ENCODE measurements around the gene ARHGEF28. TPM values are rescaled to one million over a fixed set of nuclear protein-coding genes. Genes with fewer than 3 reads are reported as not detected.

The ARHGEF28 gene
- total RNA-seq, 1 donor from 2014 or later: 2.1 TPM

GRCh38 chr5:73814233-73814846 lies 188.3 kb downstream of the ARHGEF28 start:
- H3K4me3 ChIP-seq: no peak overlapping the region
- no peak overlapping the region for H3K27ac ChIP-seq (replicated peaks)
- no peaks in the 10 kb centered on the region for H3K4me1 ChIP-seq
- TF ChIP-seq, protein P1, sequence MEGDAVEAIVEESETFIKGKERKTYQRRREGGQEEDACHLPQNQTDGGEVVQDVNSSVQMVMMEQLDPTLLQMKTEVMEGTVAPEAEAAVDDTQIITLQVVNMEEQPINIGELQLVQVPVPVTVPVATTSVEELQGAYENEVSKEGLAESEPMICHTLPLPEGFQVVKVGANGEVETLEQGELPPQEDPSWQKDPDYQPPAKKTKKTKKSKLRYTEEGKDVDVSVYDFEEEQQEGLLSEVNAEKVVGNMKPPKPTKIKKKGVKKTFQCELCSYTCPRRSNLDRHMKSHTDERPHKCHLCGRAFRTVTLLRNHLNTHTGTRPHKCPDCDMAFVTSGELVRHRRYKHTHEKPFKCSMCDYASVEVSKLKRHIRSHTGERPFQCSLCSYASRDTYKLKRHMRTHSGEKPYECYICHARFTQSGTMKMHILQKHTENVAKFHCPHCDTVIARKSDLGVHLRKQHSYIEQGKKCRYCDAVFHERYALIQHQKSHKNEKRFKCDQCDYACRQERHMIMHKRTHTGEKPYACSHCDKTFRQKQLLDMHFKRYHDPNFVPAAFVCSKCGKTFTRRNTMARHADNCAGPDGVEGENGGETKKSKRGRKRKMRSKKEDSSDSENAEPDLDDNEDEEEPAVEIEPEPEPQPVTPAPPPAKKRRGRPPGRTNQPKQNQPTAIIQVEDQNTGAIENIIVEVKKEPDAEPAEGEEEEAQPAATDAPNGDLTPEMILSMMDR (IDR thresholded peaks at IDR 0.05; ENCODE audit: borderline replicate concordance): no peak
- H3K9me3 ChIP-seq (replicated peaks): no peaks in the 10 kb centered on the region
- no peaks in the 10 kb centered on the region for H3K36me3 ChIP-seq
- peaks cover 7% of the 10 kb centered on the region for H3K27me3 ChIP-seq (ENCODE audit: low read depth)
- intact Hi-C loops (cut with micrococcal nuclease): no loop called here
- no peak for DNase-seq

DNA sequence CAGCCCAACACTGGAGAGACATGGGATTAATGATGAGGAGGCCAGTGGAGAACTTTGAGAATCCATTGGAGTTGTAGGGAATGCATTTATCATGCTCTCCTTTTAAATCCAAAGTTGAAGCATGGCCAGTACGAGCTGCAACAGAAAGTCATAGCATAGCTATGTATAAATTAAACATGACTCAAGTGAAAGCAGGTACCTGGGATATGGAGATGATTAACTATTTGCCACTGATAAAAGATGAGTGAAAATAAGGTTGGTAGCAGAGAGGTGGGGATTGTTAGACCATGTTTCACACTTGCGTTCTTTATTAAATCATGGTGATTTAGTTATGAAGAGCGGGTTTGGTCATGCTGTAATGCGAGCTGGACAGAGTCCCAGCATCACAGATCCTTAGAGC lies 189.6 kb downstream of the ARHGEF28 start:
- no peak overlapping the region for H3K4me3 ChIP-seq
- intact Hi-C loops (cut with micrococcal nuclease): no loop called here
- peaks cover 7% of the 10 kb centered on the region for H3K27me3 ChIP-seq (ENCODE audit: low read depth)
- no peak overlapping the region for H3K27ac ChIP-seq (replicated peaks)
- TF ChIP-seq, protein P1 (IDR thresholded peaks at IDR 0.05; ENCODE audit: borderline replicate concordance): no peak
- H3K36me3 ChIP-seq: no peaks in the 10 kb centered on the region
- DNase-seq: no peak
- H3K4me1 ChIP-seq: no peaks in the 10 kb centered on the region
- H3K9me3 ChIP-seq (replicated peaks): no peaks in the 10 kb centered on the region

- no peak overlapping the region for H3K27ac ChIP-seq (replicated peaks)
- no peak overlapping the region for H3K4me3 ChIP-seq
- intact Hi-C loops (cut with micrococcal nuclease): no loop called here
- H3K9me3 ChIP-seq (replicated peaks): no peaks in the 10 kb centered on the region
- no peaks in the 10 kb centered on the region for H3K4me1 ChIP-seq
- DNase-seq: no peak
- peaks cover 7% of the 10 kb centered on the region for H3K27me3 ChIP-seq (ENCODE audit: low read depth)
- TF ChIP-seq, protein P1 (IDR thresholded peaks at IDR 0.05; ENCODE audit: borderline replicate concordance): no peak
- H3K36me3 ChIP-seq: no peaks in the 10 kb centered on the region
Observed at GRCh38 chr5:73816656-73817420, 190.8 kb downstream of the ARHGEF28 start.

- Histone ChIP-seq H3K4me3 (no peak overlapping the region), H3K9me3 (replicated peaks) (no peaks in the 10 kb centered on the region), H3K27ac (replicated peaks) (no peak overlapping the region), H3K36me3 (no peaks in the 10 kb centered on the region), H3K27me3 (ENCODE audit: low read depth) (peaks cover 7% of the 10 kb centered on the region), H3K4me1 (no peaks in the 10 kb centered on the region)
- DNase-seq: no peak
- TF ChIP-seq, protein P1 (IDR thresholded peaks at IDR 0.05; ENCODE audit: borderline replicate concordance): no peak
- intact Hi-C loops (cut with micrococcal nuclease): no loop called here
Observed at GRCh38 chr5:73818357-73818756, 192.4 kb downstream of the ARHGEF28 start.

- no peaks in the 10 kb centered on the region for H3K9me3 ChIP-seq (replicated peaks)
- no peak overlapping the region for H3K4me3 ChIP-seq
- no peaks in the 10 kb centered on the region for H3K27me3 ChIP-seq (ENCODE audit: low read depth)
- TF ChIP-seq, protein P1 (IDR thresholded peaks at IDR 0.05; ENCODE audit: borderline replicate concordance): no peak
- no peaks in the 10 kb centered on the region for H3K4me1 ChIP-seq
- no peak overlapping the region for H3K27ac ChIP-seq (replicated peaks)
- intact Hi-C loops (cut with micrococcal nuclease): no loop called here
- no peak for DNase-seq
- H3K36me3 ChIP-seq: no peaks in the 10 kb centered on the region
Observed at GRCh38 chr5:73820326-73820725, 194.3 kb downstream of the ARHGEF28 start.
